Mesodermal cell (in vitro differentiated cells): ENCODE data around the gene PCBP4.
"Not testable (repeated sequence)": the region's sequence is repeated elsewhere in the genome, so short reads cannot be mapped to it uniquely, and the experiment has no call there.

Source experiments
- H3K27ac ChIP-seq: 2 replicates; pipeline ENCODE4 v1.7.0; 2013; ENCODE audit warnings: mild to moderate bottlenecking, low read depth, low read length, moderate library complexity; ENCODE audit not compliant: severe bottlenecking
- H3K36me3 ChIP-seq: 2 replicates; pipeline ENCODE4 v1.7.1; 2013; ENCODE audit warnings: mild to moderate bottlenecking, low read length, moderate library complexity; ENCODE audit not compliant: control insufficient read depth, insufficient read depth
- H3K4me1 ChIP-seq: one replicate; pipeline ENCODE4 v1.7.1; 2013; ENCODE audit warnings: mild to moderate bottlenecking, low read length; ENCODE audit not compliant: insufficient read depth, control insufficient read depth, poor library complexity, severe bottlenecking
- H3K4me3 ChIP-seq: 2 replicates; pipeline ENCODE4 v1.7.0; 2013; ENCODE audit warnings: low read length, control low read depth, mild to moderate bottlenecking; ENCODE audit not compliant: insufficient read depth, poor library complexity, severe bottlenecking; ENCODE audit errors: extremely low read depth
- H3K9me3 ChIP-seq: 2 replicates; pipeline ENCODE4 v1.7.1; 2013; ENCODE audit warnings: mild to moderate bottlenecking, low read length, moderate library complexity; ENCODE audit not compliant: control insufficient read depth
- WGBS, 2 experiments: methylation state at CpG; one replicate each; pipeline ENCODE4 v1.1.5; 2013; ENCODE audit warnings: missing lambda C conversion rate in 2 of 2; ENCODE audit not compliant: insufficient coverage in 2 of 2; 5-methylcytosine and 5-hydroxymethylcytosine counted together

The PCBP4 gene

DNA sequence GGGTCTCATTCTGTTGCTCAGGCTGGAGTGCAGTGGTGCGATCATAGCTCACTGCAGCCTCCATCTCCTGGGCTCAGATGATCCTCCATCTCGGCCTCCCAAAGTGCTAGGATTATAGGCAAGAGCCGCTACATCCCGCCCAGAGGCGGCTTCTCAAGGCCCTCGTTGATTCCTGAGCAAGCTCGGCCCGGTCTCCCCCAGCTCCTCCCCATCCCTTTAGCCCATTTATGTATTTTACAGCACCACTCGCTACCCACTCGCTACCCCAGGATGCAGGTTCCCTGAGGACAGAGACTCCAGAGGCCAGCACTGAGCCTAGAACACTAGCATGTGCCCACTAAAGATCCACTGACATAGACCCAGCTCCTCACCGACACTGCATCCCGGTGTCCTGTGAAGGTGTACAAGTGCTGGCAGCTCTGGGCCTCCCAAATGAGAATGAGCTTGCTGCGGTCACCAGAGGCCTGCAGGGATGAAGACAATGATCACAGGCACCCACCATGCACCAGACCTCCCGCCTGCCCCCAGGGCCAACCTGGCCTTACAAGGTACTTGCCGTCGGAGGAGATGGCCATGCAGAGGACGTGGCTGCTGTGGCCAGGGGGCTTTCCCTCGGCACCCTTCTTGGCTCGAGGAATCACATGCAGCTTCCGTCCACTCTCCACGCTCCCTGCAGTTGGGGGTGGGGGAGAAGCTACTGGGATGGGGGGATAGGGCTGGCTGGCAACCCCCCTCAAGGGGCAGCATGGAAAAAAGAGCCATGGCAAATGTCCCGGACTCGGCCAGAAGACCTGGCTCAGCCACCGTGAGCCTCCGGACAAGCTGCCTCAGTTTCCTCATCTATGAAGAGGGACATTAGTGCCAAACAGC lies 31.1 kb downstream of the PCBP4 start:
- peaks cover 73% of the 10 kb centered on the region for H3K36me3 ChIP-seq
- 93 to 99% methylated on average over 18 to 19 of the region's 25 CpGs for WGBS, 2 experiments
- no peak overlapping the region for H3K4me3 ChIP-seq
- peaks cover 10% of the 10 kb centered on the region for H3K4me1 ChIP-seq
- no peak overlapping the region for H3K27ac ChIP-seq
- H3K9me3 ChIP-seq: no peaks in the 10 kb centered on the region

DNA sequence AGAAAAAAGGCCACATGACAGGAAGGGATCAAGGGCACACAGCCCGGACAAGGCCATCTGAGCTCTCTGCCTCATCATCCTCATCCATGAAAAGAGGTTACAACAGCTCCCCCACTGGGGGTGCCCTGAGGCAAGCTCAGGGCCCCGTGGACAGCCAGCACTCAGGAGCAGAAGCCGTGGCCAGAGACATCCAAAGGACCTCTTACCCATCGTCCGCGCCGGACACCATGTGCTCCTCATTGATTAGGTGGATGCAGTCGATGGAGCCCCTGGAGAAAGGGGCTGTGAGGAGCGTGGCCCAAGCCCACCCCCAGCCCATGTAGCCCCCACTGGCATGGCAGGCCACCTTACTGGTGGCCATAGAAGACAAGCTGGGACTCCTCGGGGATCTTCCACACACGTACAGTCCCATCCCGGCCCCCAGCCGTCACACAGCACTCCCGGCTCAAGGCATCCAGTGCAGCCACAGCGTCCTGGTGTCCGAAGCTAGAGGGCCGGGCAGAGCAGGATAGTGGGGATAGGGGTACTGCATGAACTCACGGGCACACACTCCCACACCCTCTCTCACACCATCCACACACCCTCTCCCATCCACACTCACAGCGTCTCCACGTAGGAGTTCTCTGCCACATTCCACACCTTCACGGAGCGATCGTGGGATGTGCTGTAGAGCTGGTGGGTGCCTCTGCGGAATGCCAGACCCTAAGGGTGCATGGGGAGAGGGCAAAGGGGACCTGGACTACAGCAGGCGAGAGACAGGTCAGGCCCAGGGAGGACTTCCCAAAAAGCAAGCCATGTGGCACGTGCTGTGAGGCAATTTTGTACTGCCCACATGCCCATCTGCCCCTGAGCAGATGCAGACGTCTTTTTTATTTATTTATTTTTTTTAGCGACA lies 32.0 kb downstream of the PCBP4 start:
- peaks cover 5% of the 10 kb centered on the region for H3K4me1 ChIP-seq
- WGBS, 2 experiments: 94 to 97% methylated on average over 18 to 20 of the region's 28 CpGs
- H3K4me3 ChIP-seq: no peak overlapping the region
- no peak overlapping the region for H3K27ac ChIP-seq
- H3K9me3 ChIP-seq: no peaks in the 10 kb centered on the region
- peaks cover 72% of the 10 kb centered on the region for H3K36me3 ChIP-seq

DNA sequence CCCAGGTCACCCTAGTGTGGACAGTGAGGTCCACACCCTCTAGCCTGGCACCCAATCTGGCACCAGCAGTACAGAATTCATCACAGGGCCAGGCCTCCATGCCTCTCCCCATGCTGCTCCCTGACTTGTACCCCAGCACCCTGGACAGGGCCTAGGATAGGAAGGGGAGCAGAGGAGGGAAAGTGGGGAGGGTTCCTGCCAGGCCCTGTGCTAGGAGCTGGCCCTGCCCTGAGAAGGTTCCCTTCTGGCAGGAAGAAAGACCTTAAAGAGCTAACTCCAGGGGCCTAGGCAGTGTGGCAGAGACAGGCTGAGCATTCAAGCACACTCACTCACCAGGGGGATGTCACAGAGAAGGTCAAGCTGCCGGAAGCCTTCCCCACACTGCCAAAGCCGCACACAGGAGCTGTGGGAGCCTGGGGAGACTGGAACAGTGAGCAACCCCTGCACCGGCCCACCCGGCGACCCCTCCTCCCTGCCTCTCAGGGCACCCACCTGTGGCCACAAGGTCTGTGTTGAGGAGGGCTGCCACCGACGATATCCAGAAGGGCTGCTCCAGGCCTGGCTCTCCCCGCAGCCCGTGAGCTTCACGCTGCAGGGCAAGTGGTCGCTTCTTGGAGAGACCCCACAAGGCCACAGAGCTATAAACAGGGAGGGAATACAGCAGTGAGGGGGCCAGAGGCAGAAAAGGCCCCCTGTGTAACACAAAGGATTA lies 33.0 kb downstream of the PCBP4 start:
- Histone ChIP-seq H3K4me3 (no peak overlapping the region), H3K9me3 (no peaks in the 10 kb centered on the region), H3K27ac (no peak overlapping the region), H3K4me1 (no peaks in the 10 kb centered on the region), H3K36me3 (peaks cover 70% of the 10 kb centered on the region)
- WGBS, 2 experiments: 96% methylated on average over 4 to 9 of the region's 11 CpGs

DNA sequence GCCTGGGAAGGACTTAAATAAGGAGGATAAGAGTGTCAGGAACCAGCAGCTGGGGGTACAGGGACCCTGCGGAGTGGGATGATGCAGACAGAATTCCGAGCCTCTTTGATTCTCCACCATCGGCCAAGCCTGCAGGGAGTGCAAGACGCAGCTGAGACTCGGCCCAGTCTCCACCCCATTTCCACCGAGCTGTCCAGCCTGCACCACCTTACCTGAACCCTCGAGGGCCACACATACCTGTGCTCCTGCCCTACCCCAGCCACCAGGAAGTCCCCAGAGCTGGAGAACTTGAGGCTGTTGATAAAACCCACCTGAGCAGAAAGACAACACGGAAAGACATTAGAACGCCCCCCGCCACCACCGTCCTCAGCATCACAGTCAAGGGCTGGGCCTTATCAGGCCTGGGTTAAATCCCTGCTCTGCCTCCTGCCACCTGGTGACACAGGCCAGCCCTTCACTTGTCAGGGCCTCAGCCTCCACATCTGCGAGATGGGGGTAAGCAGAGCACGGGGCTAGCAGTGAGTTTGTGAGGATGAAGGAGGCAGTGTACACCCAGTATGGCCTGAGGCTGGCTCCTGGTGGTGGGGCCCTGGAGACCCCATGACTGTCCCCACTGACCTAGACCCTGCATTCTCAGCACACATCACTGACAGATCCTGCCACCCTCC lies 33.6 kb downstream of the PCBP4 start:
- H3K27ac ChIP-seq: no peak overlapping the region
- 92 to 93% methylated on average over 12 to 13 of the region's 13 CpGs for WGBS, 2 experiments
- no peaks in the 10 kb centered on the region for H3K4me1 ChIP-seq
- H3K4me3 ChIP-seq: no peak overlapping the region
- peaks cover 63% of the 10 kb centered on the region for H3K36me3 ChIP-seq
- no peaks in the 10 kb centered on the region for H3K9me3 ChIP-seq

DNA sequence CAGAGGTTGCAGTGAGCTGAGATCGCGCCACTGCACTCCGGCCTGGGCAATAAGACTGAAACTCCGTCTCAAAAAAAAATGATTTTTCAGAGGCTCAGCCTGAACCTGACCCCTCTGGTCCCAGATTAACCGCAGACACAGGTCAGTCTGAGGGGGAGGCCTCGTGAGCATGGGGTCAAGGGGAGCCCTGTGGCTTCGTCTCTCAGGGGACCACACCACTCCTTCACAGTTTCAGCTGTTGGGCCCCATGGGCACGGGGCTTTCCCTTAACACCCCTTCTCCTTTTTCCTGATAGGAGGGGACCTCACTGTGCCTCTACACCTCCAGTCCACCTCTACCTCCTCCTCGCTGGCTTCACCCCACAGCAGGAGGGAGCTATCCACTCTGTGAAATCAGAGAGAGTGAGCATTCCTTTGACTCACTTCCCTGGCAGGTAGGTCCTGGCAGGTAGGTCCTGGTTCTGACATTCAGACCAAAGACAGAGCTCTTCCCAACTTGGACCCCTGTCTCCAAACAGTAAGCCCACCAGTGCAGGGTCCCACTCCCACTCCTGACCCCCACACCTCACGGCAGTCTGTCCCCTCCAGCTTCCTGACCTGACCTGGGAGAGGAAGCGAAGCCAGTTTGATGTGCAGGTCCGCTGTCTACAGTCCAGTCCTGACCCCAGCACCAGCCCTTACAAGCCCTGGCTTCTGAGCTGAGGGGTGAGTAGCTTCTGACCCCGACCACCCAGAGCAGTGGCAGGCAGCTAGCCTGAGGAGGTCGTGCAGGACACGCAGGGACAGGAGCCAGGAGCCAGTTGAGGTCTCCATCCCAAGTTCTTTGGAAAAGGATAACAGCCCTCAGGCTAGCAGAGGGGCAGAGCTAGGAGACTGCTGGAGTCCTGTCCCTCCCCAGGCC lies 34.5 kb downstream of the PCBP4 start:
- no peak overlapping the region for H3K4me3 ChIP-seq
- H3K4me1 ChIP-seq: no peaks in the 10 kb centered on the region
- WGBS, 2 experiments: 91 to 94% methylated on average over 10 to 13 of the region's 15 CpGs
- H3K27ac ChIP-seq: no peak overlapping the region
- H3K36me3 ChIP-seq: peaks cover 55% of the 10 kb centered on the region
- no peaks in the 10 kb centered on the region for H3K9me3 ChIP-seq

DNA sequence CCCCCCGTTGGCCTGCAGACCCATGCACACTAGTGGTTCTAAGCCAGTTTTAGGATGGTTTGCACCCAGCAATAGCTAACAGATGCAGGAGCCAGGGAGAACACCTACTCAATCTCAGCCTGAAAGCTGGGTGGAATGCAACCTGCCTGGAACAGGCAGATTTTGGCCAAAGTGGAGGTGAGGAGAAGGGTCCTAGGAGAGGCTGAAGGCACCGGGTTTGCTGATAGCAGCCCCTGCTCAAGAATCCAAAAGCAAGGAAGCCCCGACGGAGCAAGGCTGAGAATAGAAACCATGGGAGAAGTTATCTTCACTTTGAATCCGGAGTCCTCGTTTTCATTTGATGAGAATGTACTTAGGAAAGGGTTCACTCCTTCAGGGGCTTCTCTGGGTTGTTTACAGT lies 35.5 kb downstream of the PCBP4 start:
- Histone ChIP-seq H3K4me1 (no peaks in the 10 kb centered on the region), H3K36me3 (peaks cover 45% of the 10 kb centered on the region), H3K4me3 (no peak overlapping the region), H3K27ac (no peak overlapping the region), H3K9me3 (no peaks in the 10 kb centered on the region)
- WGBS, 2 experiments: 91 to 96% methylated on average over 5 of the region's 6 CpGs

DNA sequence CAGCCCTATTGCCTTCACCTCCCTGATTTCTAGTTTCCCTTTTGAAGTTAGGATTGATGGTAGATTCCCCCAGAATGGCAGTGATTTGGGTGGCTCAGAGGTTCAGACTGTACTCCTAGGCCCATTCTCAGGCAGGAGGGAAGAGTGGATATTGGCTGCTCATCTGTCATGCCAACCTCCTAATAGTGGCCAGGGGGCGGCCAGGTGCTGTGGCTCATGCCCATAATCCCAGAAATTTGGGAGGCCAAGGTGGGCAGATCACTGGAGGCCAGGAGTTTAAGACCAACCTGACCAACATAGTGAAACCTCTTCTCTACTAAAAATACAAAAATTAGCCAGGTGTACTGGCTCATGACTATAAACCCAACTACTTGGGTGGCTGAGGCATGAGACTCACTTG lies 36.8 kb downstream of the PCBP4 start:
- Histone ChIP-seq H3K9me3 (no peaks in the 10 kb centered on the region), H3K4me1 (no peaks in the 10 kb centered on the region), H3K36me3 (peaks cover 32% of the 10 kb centered on the region), H3K27ac (no peak overlapping the region), H3K4me3 (no peak overlapping the region)
- 90% methylated on average over 1 of the region's 1 CpG; no CpG with 5 or more reads in 1 of the 2 experiments for WGBS, 2 experiments

DNA sequence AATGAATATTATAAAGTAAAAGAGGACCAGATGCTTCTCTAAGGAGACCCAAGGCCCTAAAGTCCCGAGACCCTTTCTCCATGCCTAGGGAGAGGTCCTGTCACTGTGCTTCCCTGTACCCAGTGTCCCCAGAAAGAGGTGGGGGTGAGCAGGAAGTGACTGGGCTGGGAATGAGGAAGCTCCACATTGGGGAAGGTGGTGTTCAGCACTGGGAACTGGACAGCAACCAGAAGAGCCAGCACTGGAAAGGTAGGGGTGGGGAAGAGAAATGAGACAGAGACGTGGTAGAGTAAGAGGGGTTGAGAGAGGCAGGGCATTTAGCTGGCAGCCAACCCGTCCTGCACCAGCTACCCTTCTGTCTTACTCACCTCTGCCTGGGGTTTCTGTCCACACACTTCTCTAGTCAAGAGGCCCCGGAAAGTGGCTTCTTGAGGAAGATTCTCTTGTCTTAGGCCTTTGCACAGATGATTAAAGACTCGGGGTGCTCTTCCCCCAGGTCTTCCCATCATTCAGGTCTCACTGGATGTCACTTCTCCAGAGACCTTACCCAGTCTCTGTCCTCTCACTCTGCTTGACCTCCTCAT lies 37.7 kb downstream of the PCBP4 start:
- no peak overlapping the region for H3K27ac ChIP-seq
- no peak overlapping the region for H3K4me3 ChIP-seq
- 79 to 88% methylated on average over 4 of the region's 5 CpGs for WGBS, 2 experiments
- H3K36me3 ChIP-seq: peaks cover 23% of the 10 kb centered on the region
- H3K4me1 ChIP-seq: no peaks in the 10 kb centered on the region
- H3K9me3 ChIP-seq: no peaks in the 10 kb centered on the region

DNA sequence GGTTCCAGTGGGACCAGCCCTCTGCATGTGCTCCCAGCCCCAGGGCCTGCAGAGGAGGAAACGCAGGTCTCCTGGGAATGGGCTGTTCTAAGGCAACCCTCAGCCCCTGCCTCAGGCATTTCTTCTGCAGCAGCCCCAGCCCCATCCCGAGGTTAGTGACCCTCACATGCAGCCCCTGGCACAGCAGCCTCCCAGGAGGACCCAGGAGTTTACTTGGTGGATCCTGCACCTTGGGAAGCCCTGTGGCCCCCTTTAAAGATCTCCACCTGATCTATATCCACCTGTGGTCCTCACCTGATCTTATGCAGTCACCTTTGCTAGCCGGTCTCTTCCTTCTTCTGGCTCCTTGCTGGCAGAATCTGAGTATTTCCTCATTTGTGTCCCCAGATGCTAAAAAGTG lies 38.3 kb downstream of the PCBP4 start:
- H3K9me3 ChIP-seq, H3K27ac ChIP-seq, H3K4me3 ChIP-seq, H3K4me1 ChIP-seq: not testable (repeated sequence)
- 88 to 90% methylated on average over 3 of the region's 3 CpGs for WGBS, 2 experiments
- H3K36me3 ChIP-seq: peaks cover 17% of the 10 kb centered on the region
